H1 (cell line): Measurements from ENCODE around the gene CD58. TPM values are rescaled to one million over a fixed set of nuclear protein-coding genes. Genes with fewer than 3 reads are reported as not detected.
A peak's percentile ranks its signal among the peaks of the same experiment; 100 is the strongest.

Experiments
- CTCF ChIA-PET: fragments of 300-600 bp; sonication (Branson Sonifier 250); formaldehyde crosslinking; loops from one replicate; lab custom pipeline; 2021; ENCODE audit not compliant: partially characterized antibody; lab: Charles Lee
- POLR2A ChIA-PET: fragments of 300-600 bp; sonication (Branson Sonifier 250); formaldehyde crosslinking; loops from one replicate; lab custom pipeline; 2021; ENCODE audit warnings: inconsistent platforms; ENCODE audit not compliant: partially characterized antibody; lab: Charles Lee
- DNase-seq, 2 experiments: peaks; one replicate each; pipeline versions ENCODE4 v3.0.0 to v3.0.0-alpha.2; 2010 to 2022; ENCODE audit warnings: low spot score in 2 of 2, low read depth in 1 of 2, mixed read lengths in 1 of 2
- FAIRE-seq: peaks from 2 replicates; lab custom pipeline; 2011; peaks lifted over from hg19 to GRCh38; lab: Jason Lieb, UNC
- H2AFZ ChIP-seq: 2 replicates; pipeline ENCODE4 v1.8.1; 2012; ENCODE audit warnings: low read length, inconsistent platforms
- H2AK5ac ChIP-seq: 2 replicates; pipeline ENCODE4 v1.6.1; 2013; ENCODE audit warnings: low read depth, low read length
- H2BK120ac ChIP-seq: replicated peaks from 2 replicates; pipeline ENCODE3; 2013; ENCODE audit warnings: low read depth, low read length, inconsistent platforms
- H2BK12ac ChIP-seq: 2 replicates; pipeline ENCODE4 v1.6.1; 2013; ENCODE audit warnings: low read depth, low read length
- H2BK15ac ChIP-seq: 2 replicates; pipeline ENCODE4 v1.6.1; 2013; ENCODE audit warnings: low read length
- H2BK20ac ChIP-seq: 2 replicates; pipeline ENCODE4 v1.6.1; 2013; ENCODE audit warnings: low read length
- H2BK5ac ChIP-seq: 2 replicates; pipeline ENCODE4 v1.6.1; 2013; ENCODE audit warnings: low read depth, low read length
- H3K14ac ChIP-seq: 2 replicates; pipeline ENCODE4 v1.6.1; 2013; ENCODE audit warnings: inconsistent platforms; ENCODE audit not compliant: insufficient read length
- H3K18ac ChIP-seq: 2 replicates; pipeline ENCODE4 v1.6.1; 2013; ENCODE audit warnings: low read length; ENCODE audit errors: extremely low read depth
- H3K23ac ChIP-seq: 2 replicates; pipeline ENCODE4 v1.6.1; 2013; ENCODE audit warnings: inconsistent platforms; ENCODE audit not compliant: insufficient read length
- H3K23me2 ChIP-seq: 2 replicates; pipeline ENCODE4 v1.6.1; 2013; ENCODE audit warnings: low read depth, low read length
- H3K27ac ChIP-seq: 2 replicates; pipeline ENCODE4 v1.6.1; 2011; ENCODE audit warnings: low read depth, low read length, inconsistent platforms
- H3K27me3 ChIP-seq, 4 experiments: replicated peaks in 1 of 4; 1 replicate in 1 of 4; 2 replicates in 3 of 4; pipeline versions ENCODE4 v1.6.1 to v1.8.1; 2011 to 2013; ENCODE audit warnings: low read length in 3 of 4, mild to moderate bottlenecking in 3 of 4, inconsistent platforms in 2 of 4, mixed read lengths in 2 of 4, moderate library complexity in 1 of 4; ENCODE audit not compliant: control insufficient read depth in 3 of 4, insufficient read depth in 3 of 4; ENCODE audit errors: extremely low read depth in 1 of 4
- H3K36me3 ChIP-seq, 4 experiments: 2 replicates each; pipeline versions ENCODE4 v1.6.1 to v1.8.1; 2011 to 2013; ENCODE audit warnings: mild to moderate bottlenecking in 4 of 4, low read length in 3 of 4, moderate library complexity in 2 of 4, control low read depth in 1 of 4, inconsistent platforms in 1 of 4; ENCODE audit not compliant: insufficient read depth in 4 of 4, control insufficient read depth in 2 of 4
- H3K4ac ChIP-seq: replicated peaks from 2 replicates; pipeline ENCODE3; 2013; ENCODE audit warnings: low read length, low read depth, mixed read lengths, inconsistent platforms; ENCODE audit not compliant: insufficient read length
- H3K4me1 ChIP-seq, 4 experiments: replicated peaks in 1 of 4; 1 replicate in 1 of 4; 2 replicates in 3 of 4; pipeline versions ENCODE4 v1.6.1 to v1.8.1; 2011 to 2013; ENCODE audit warnings: low read length in 3 of 4, inconsistent platforms in 2 of 4, mixed read lengths in 1 of 4; ENCODE audit not compliant: insufficient read depth in 4 of 4, control insufficient read depth in 3 of 4
- H3K4me2 ChIP-seq, 2 experiments: 2 replicates each; pipeline versions ENCODE4 v1.6.1 to v1.8.1; 2011 to 2013; ENCODE audit warnings: low read depth in 2 of 2, low read length in 2 of 2, control low read depth in 1 of 2, inconsistent platforms in 1 of 2, mild to moderate bottlenecking in 1 of 2; ENCODE audit not compliant: insufficient read depth in 1 of 2
- H3K4me3 ChIP-seq, 4 experiments: fragments of 200-600, 300-600 bp in 1 of 4; sonication (generic), shearing (Covaris generic), sonication (Bioruptor Twin) in 1 of 4; 2 replicates each; pipeline versions ENCODE4 v1.5.1 to v1.8.1; 2011 to 2016; ENCODE audit warnings: low read length in 4 of 4, low read depth in 3 of 4, control low read depth in 2 of 4, inconsistent platforms in 2 of 4, mild to moderate bottlenecking in 2 of 4, mixed read lengths in 1 of 4, moderate library complexity in 1 of 4; ENCODE audit not compliant: insufficient read depth in 2 of 4; ENCODE audit errors: extremely low read depth in 1 of 4
- H3K56ac ChIP-seq: replicated peaks from 2 replicates; pipeline ENCODE3; 2013; ENCODE audit warnings: low read depth, mild to moderate bottlenecking, mixed read lengths, low read length, inconsistent platforms; ENCODE audit not compliant: insufficient read length
- H3K79me1 ChIP-seq: 2 replicates; pipeline ENCODE4 v1.6.1; 2013; ENCODE audit warnings: low read depth, low read length, control low read depth
- H3K79me2 ChIP-seq, 2 experiments: 2 replicates each; pipeline versions ENCODE4 v1.6.1 to v1.8.1; 2012 to 2013; ENCODE audit warnings: low read length in 2 of 2, mild to moderate bottlenecking in 2 of 2, inconsistent platforms in 1 of 2; ENCODE audit not compliant: insufficient read depth in 2 of 2, control insufficient read depth in 1 of 2
- H3K9ac ChIP-seq, 4 experiments: replicated peaks in 1 of 4; 1 replicate in 1 of 4; 2 replicates in 3 of 4; pipeline versions ENCODE4 v1.6.1 to v1.8.1; 2011 to 2013; ENCODE audit warnings: low read depth in 3 of 4, low read length in 3 of 4, control low read depth in 2 of 4, mild to moderate bottlenecking in 2 of 4, moderate library complexity in 2 of 4, inconsistent platforms in 1 of 4; ENCODE audit errors: extremely low read depth in 1 of 4
- H3K9me3 ChIP-seq, 2 experiments: 2 replicates each; pipeline versions ENCODE4 v1.6.1 to v1.8.1; 2012 to 2013; ENCODE audit warnings: mild to moderate bottlenecking in 2 of 2, moderate library complexity in 2 of 2, control low read depth in 1 of 2, inconsistent platforms in 1 of 2, low read depth in 1 of 2, low read length in 1 of 2, mixed read lengths in 1 of 2; ENCODE audit not compliant: insufficient read depth in 2 of 2
- H4K20me1 ChIP-seq, 2 experiments: replicated peaks in 1 of 2; 2 replicates each; pipeline versions ENCODE3 to v1.8.1; 2011 to 2013; ENCODE audit warnings: inconsistent platforms in 2 of 2, low read length in 2 of 2, mild to moderate bottlenecking in 1 of 2; ENCODE audit not compliant: insufficient read depth in 2 of 2, control insufficient read depth in 1 of 2
- H4K5ac ChIP-seq: 2 replicates; pipeline ENCODE4 v1.6.1; 2013; ENCODE audit warnings: low read length, low read depth, mixed read lengths, inconsistent platforms; ENCODE audit not compliant: insufficient read length
- H4K8ac ChIP-seq: 2 replicates; pipeline ENCODE4 v1.8.0; 2013; ENCODE audit warnings: mild to moderate bottlenecking, moderate library complexity, low read length, inconsistent platforms; ENCODE audit not compliant: insufficient read depth; ENCODE audit errors: extremely low read depth
- H4K91ac ChIP-seq: replicated peaks from 2 replicates; pipeline ENCODE3; 2013; ENCODE audit warnings: low read length, mixed read lengths, inconsistent platforms; ENCODE audit not compliant: insufficient read length
- BACH1 ChIP-seq: IDR thresholded peaks from 2 replicates; pipeline ENCODE4 v1.6.1; 2012; ENCODE audit warnings: low read length, improper control_type of control experiment
- CHD2 ChIP-seq: IDR thresholded peaks from 2 replicates; pipeline ENCODE4 v1.6.1; 2012; ENCODE audit warnings: low read length, improper control_type of control experiment
- EGR1 ChIP-seq: IDR thresholded peaks from 2 replicates; pipeline ENCODE4 v1.6.1; 2011; ENCODE audit warnings: low read depth, low read length, borderline replicate concordance
- GABPA ChIP-seq: IDR thresholded peaks from 2 replicates; pipeline ENCODE4 v1.6.1; 2011; ENCODE audit warnings: mild to moderate bottlenecking, low read length, moderate library complexity, borderline replicate concordance; ENCODE audit not compliant: insufficient read depth
- JUN ChIP-seq: IDR thresholded peaks from 2 replicates; pipeline ENCODE4 v1.6.1; 2011; ENCODE audit warnings: low read depth, mild to moderate bottlenecking, improper control_type of control experiment, low read length
- KDM5A ChIP-seq: fragments of 200-600 bp; IDR thresholded peaks from 2 replicates; pipeline ENCODE4 v1.7.1; 2012; ENCODE audit warnings: mild to moderate bottlenecking, low read length, inconsistent platforms, mixed read lengths
- MAX ChIP-seq: IDR thresholded peaks from 2 replicates; pipeline ENCODE4 v1.6.1; 2012; ENCODE audit warnings: inconsistent platforms
- POU5F1 ChIP-seq: IDR thresholded peaks from 2 replicates; pipeline ENCODE4 v1.6.1; 2011; ENCODE audit warnings: low read depth, mild to moderate bottlenecking, low read length, moderate library complexity
- SIX5 ChIP-seq: IDR thresholded peaks from 2 replicates; pipeline ENCODE4 v1.6.1; 2011; ENCODE audit warnings: mild to moderate bottlenecking, low read depth, low read length
- SP1 ChIP-seq: IDR thresholded peaks from 2 replicates; pipeline ENCODE4 v1.6.1; 2011; ENCODE audit warnings: low read depth, low read length
- TAF1 ChIP-seq: IDR thresholded peaks from 2 replicates; pipeline ENCODE4 v1.6.1; 2011; ENCODE audit warnings: mild to moderate bottlenecking, low read depth, low read length
- TAF7 ChIP-seq: optimal IDR thresholded peaks from 2 replicates; pipeline ENCODE3; 2011; ENCODE audit warnings: low read depth, mild to moderate bottlenecking, inconsistent platforms, low read length, moderate library complexity, borderline replicate concordance
- TBP ChIP-seq: IDR thresholded peaks from 2 replicates; pipeline ENCODE4 v1.6.1; 2011; ENCODE audit warnings: low read depth, low read length, improper control_type of control experiment
- WGBS, 2 experiments: shearing (Covaris generic) in 1 of 2; methylation state at CpG; one replicate each; pipeline versions ENCODE4 v1.1.6 to v1.1.7; 2013 to 2015; ENCODE audit warnings: low lambda C conversion rate in 2 of 2, mixed read lengths in 2 of 2, inconsistent platforms in 1 of 2, low coverage in 1 of 2, missing lambda C conversion rate in 1 of 2; ENCODE audit not compliant: insufficient replicate concordance in 2 of 2, insufficient coverage in 1 of 2, insufficient read length in 1 of 2; ENCODE audit errors: extremely low coverage in 1 of 2, missing lambda C conversion rate in 1 of 2; 5-methylcytosine and 5-hydroxymethylcytosine counted together
- polyA plus RNA-seq, 7 experiments: library from polyadenylated mRNA; depleted of rRNA in 3 of 7; stranded (reverse) in 5 of 7; unstranded in 2 of 7; fragments of >200 nt in 5 of 7; fragments of 200-250 nt in 2 of 7; gene quantifications; 1 replicate in 5 of 7; 2 replicates in 1 of 7; 4 replicates in 1 of 7; pipeline versions ENCODE4 v1.2.1 to v1.2.3, GENCODE V29; 2011 to 2013; ENCODE audit warnings: missing spikeins in 2 of 7, mixed read lengths in 2 of 7
- total RNA-seq: library from RNA; stranded (reverse); fragmentation: NEBNext Ultra II Directional; extraction: Animal tissue kit (Norgen Biotek cat#: 25700); gene quantifications from 2 replicates; pipeline ENCODE4 v1.2.1, GENCODE V29; 2021

Gene CD58
- total and polyA plus RNA-seq, 2 of the 8 experiments (the other 6 are each of a cell fraction or from before 2014, with no cell fraction given): 5.3 to 5.5 TPM

GRCh38 chr1:116493484-116494352, 77.1 kb downstream of the CD58 start:
- Histone ChIP-seq H3K14ac (no peak overlapping the region), H2BK12ac (no peak overlapping the region), H2AFZ (no peak overlapping the region), H3K27me3 (no peaks in the 10 kb centered on the region), H4K20me1 (no peaks in the 10 kb centered on the region), H3K4me3 (no peak overlapping the region), H3K4me2 (no peak overlapping the region), H3K27ac (no peak overlapping the region), H3K79me2 (no peaks in the 10 kb centered on the region), H3K4me1 (no peaks in the 10 kb centered on the region; a peak in 1 of 7 replicates), H2BK120ac (no peak overlapping the region), H2BK5ac (no peak overlapping the region), H4K8ac (peak overlapping the region; percentile 76; the same call in 1 of the 2 replicates), H4K91ac (no peak overlapping the region), H3K18ac (no peak overlapping the region), H3K23ac (no peak overlapping the region), H2BK15ac (no peak overlapping the region), H2AK5ac (no peak overlapping the region), H3K56ac (no peak overlapping the region), H3K9ac (no peak overlapping the region; a peak in 2 of 7 replicates), H3K4ac (no peak overlapping the region), H3K79me1 (no peaks in the 10 kb centered on the region), H4K5ac (no peak overlapping the region), H3K23me2 (no peaks in the 10 kb centered on the region), H2BK20ac (no peak overlapping the region), H3K9me3 (no peaks in the 10 kb centered on the region), H3K36me3 (no peaks in the 10 kb centered on the region)
- no peak for FAIRE-seq
- CTCF ChIA-PET: interaction anchor here (0.7 to 3.2 kb wide), 8 partner anchors 9 to 355 kb away, joined by 3 to 31 read pairs (median 4); no protein-coding TSS in a partner anchor
- WGBS, 2 experiments: 93% methylated on average over 29 of the region's 29 CpGs; no CpG with 5 or more reads in 1 of the 2 experiments
- POLR2A ChIA-PET: interaction anchor here (0.8 kb wide), 1 partner anchor 75 kb away, joined by 3 read pairs; no protein-coding TSS in a partner anchor
- no peak for DNase-seq
- no peak for TF ChIP-seq SIX5
- no peak for TF ChIP-seq EGR1
- no peak for TF ChIP-seq JUN
- no peak for TF ChIP-seq KDM5A
- no peak for TF ChIP-seq BACH1
- TF ChIP-seq POU5F1: no peak
- no peak for TF ChIP-seq MAX
- TF ChIP-seq TAF7: no peak
- TF ChIP-seq GABPA: no peak
- TF ChIP-seq CHD2: no peak
- TF ChIP-seq SP1: no peak
- TF ChIP-seq TAF1: no peak
- no peak for TF ChIP-seq TBP
